A549 (cell line): Measurements from ENCODE around the gene UTS2R. TPM values are rescaled to one million over a fixed set of nuclear protein-coding genes. Genes with fewer than 3 reads are reported as not detected.

Experiments
- ATAC-seq, 2 experiments: fragments of 200-7000 bp in 1 of 2; fragments of >200 bp in 1 of 2; cut with Nextera tagmentation in 1 of 2; cut with Tn5 transposase in 1 of 2; 3 replicates each; pipeline versions ENCODE4 v1.8.0 to v1.9.1; 2018 to 2020; ENCODE audit warnings: mild to moderate bottlenecking in 1 of 2, moderate library complexity in 1 of 2
- CTCF ChIA-PET: fragments of 300-600 bp; sonication (Branson Sonifier 250); formaldehyde crosslinking; extraction: SDS; loops from one replicate; lab custom pipeline; 2021; ENCODE audit warnings: antibody characterized with exemption, inconsistent platforms; lab: Yijun Ruan, JAX
- POLR2A ChIA-PET: fragments of 350-600 bp; formaldehyde crosslinking; extraction: SDS; loops from one replicate; lab custom pipeline; 2021; ENCODE audit warnings: antibody characterized with exemption, inconsistent platforms; lab: Yijun Ruan, JAX
- DNase-seq, 2 experiments: peaks; one replicate each; pipeline versions ENCODE4 v3.0.0 to v3.0.0-alpha.2; 2011 to 2016; ENCODE audit warnings: low read depth in 1 of 2, low spot score in 1 of 2
- FAIRE-seq: peaks from 2 replicates; lab custom pipeline; 2011; peaks lifted over from hg19 to GRCh38; lab: Jason Lieb, UNC
- H3K27ac ChIP-seq, 2 experiments: fragments of >200 bp; sonication (Bioruptor Twin); formaldehyde crosslinking; 3 replicates each; pipeline ENCODE4 v1.5.1; 2016 to 2017
- H3K4me1 ChIP-seq: fragments of >200 bp; sonication (Bioruptor Twin); formaldehyde crosslinking; 3 replicates; pipeline ENCODE4 v1.6.1; 2016
- H3K4me2 ChIP-seq: fragments of >200 bp; sonication (Bioruptor Twin); formaldehyde crosslinking; 3 replicates; pipeline ENCODE4 v1.6.1; 2016
- H3K4me3 ChIP-seq: fragments of >200 bp; sonication (Bioruptor Twin); formaldehyde crosslinking; 3 replicates; pipeline ENCODE4 v1.5.1; 2016
- H3K9me3 ChIP-seq: fragments of >200 bp; sonication (Bioruptor Twin); formaldehyde crosslinking; 3 replicates; pipeline ENCODE4 v1.6.1; 2016
- CBX8 ChIP-seq: fragments of 200-600 bp; sonication (generic); IDR thresholded peaks from 2 replicates; pipeline ENCODE4 v1.6.1; 2016
- CEBPB ChIP-seq, 2 experiments: fragments of >200 bp in 1 of 2; sonication (Bioruptor Twin) in 1 of 2; formaldehyde crosslinking in 1 of 2; IDR thresholded peaks; 2 replicates each; pipeline ENCODE4 v1.6.1; 2012 to 2016
- CHD2 ChIP-seq: fragments of 150-350 bp; IDR thresholded peaks from 2 replicates; pipeline ENCODE4 v1.6.1; 2014; ENCODE audit warnings: low read length; ENCODE audit not compliant: partially characterized antibody
- ELK1 ChIP-seq: fragments of 150-350 bp; IDR thresholded peaks from 2 replicates; pipeline ENCODE4 v1.6.1; 2014; ENCODE audit warnings: low read depth, mild to moderate bottlenecking, low read length
- FOSB ChIP-seq: fragments of 250-450 bp; sonication (Bioruptor Pico); IDR thresholded peaks from 2 replicates; pipeline ENCODE4 v1.5.0; 2020; ENCODE audit warnings: mild to moderate bottlenecking, moderate library complexity
- FOXS1 ChIP-seq: fragments of 250-450 bp; sonication (Bioruptor Pico); IDR thresholded peaks from 2 replicates; pipeline ENCODE4 v1.5.0; 2020; ENCODE audit warnings: mild to moderate bottlenecking, moderate library complexity
- GATA3 ChIP-seq: IDR thresholded peaks from 2 replicates; pipeline ENCODE4 v1.6.1; 2012; ENCODE audit warnings: borderline replicate concordance
- HEYL ChIP-seq: fragments of 250-450 bp; sonication (Bioruptor Pico); IDR thresholded peaks from 2 replicates; pipeline ENCODE4 v1.8.0; 2021; ENCODE audit warnings: mild to moderate bottlenecking, moderate library complexity
- HMGXB4 ChIP-seq: fragments of 250-450 bp; sonication (Bioruptor Pico); IDR thresholded peaks from 2 replicates; pipeline ENCODE4 v1.5.0; 2021; ENCODE audit warnings: mild to moderate bottlenecking, moderate library complexity, borderline replicate concordance
- HOXB5 ChIP-seq: fragments of 250-450 bp; sonication (Bioruptor Pico); IDR thresholded peaks from 2 replicates; pipeline ENCODE4 v1.5.0; 2020; ENCODE audit warnings: mild to moderate bottlenecking, moderate library complexity
- KDM5A ChIP-seq: fragments of 200-600 bp; sonication (generic); IDR thresholded peaks from 2 replicates; pipeline ENCODE4 v1.6.1; 2016; ENCODE audit warnings: antibody characterized with exemption, mild to moderate bottlenecking
- MAFK ChIP-seq: fragments of 450-650 bp; IDR thresholded peaks from 2 replicates; pipeline ENCODE4 v1.6.1; 2014; ENCODE audit not compliant: partially characterized antibody
- MAX ChIP-seq: IDR thresholded peaks from 2 replicates; pipeline ENCODE4 v1.6.1; 2012
- NR3C1 ChIP-seq: fragments of >200 bp; sonication (Bioruptor Twin); formaldehyde crosslinking; IDR thresholded peaks from 3 replicates; pipeline ENCODE4 v1.6.1; 2017
- PBX3 ChIP-seq: IDR thresholded peaks from 2 replicates; pipeline ENCODE4 v1.6.1; 2012
- RAD21 ChIP-seq, 2 experiments: fragments of >200 bp in 1 of 2; sonication (Bioruptor Twin) in 1 of 2; formaldehyde crosslinking in 1 of 2; IDR thresholded peaks in 1 of 2; conservative IDR thresholded peaks in 1 of 2; 2 replicates in 1 of 2; 3 replicates in 1 of 2; pipeline ENCODE4 v1.6.1; 2012 to 2018; ENCODE audit warnings: inconsistent platforms in 1 of 2
- TFCP2L1 ChIP-seq: fragments of 250-450 bp; sonication (Bioruptor Pico); IDR thresholded peaks from 2 replicates; pipeline ENCODE4 v1.5.0; 2021; ENCODE audit warnings: mild to moderate bottlenecking
- ZFP36 ChIP-seq: fragments of 450-650 bp; IDR thresholded peaks from 2 replicates; pipeline ENCODE4 v1.6.1; 2014; ENCODE audit warnings: borderline replicate concordance; ENCODE audit not compliant: partially characterized antibody
- WGBS: methylation state at CpG from one replicate; pipeline ENCODE4 v1.1.6; 2017; ENCODE audit errors: missing lambda C conversion rate; 5-methylcytosine and 5-hydroxymethylcytosine counted together
- polyA minus RNA-seq: library from RNA; depleted of rRNA, polyadenylated mRNA; stranded (reverse); fragments of >200 nt; gene quantifications from 2 replicates; pipeline ENCODE4 v1.2.3, GENCODE V29; 2011; rRNA and poly(A)+ RNA removed
- polyA plus RNA-seq, 4 experiments: library from polyadenylated mRNA; depleted of rRNA in 3 of 4; stranded (reverse); fragments of >200 nt; fragmentation: RNase III in 1 of 4; extraction: RNeasy Plus Mini Kit Qiagen cat#74134 plus additional on column Dnase treatment in 1 of 4; gene quantifications; 2 replicates in 3 of 4; 3 replicates in 1 of 4; pipeline ENCODE4 v1.2.3, GENCODE V29; 2011 to 2017

UTS2R gene
- not detected in 2 replicates for polyA plus RNA-seq (2011; rRNA removed)
- polyA plus RNA-seq (2012; cell fraction: cytosol; rRNA removed) = not detected in 2 replicates
- 0.06 and 0.11 TPM in 2 replicates for polyA plus RNA-seq (2012; cell fraction: nucleus; rRNA removed)
- polyA plus RNA-seq (2017; fragmentation: RNase III; extraction: RNeasy Plus Mini Kit Qiagen cat#74134 plus additional on column Dnase treatment) = not detected in 3 replicates
- not detected in 2 replicates for polyA minus RNA-seq

GRCh38 chr17:82371333-82372248 is at the start of gene UTS2R:
Gene UTS2R (plus strand): TSS chr17:82371765. CDS start chr17:82374325, 2,560 bp downstream.
- ChIA-PET CTCF (interaction anchor here (1.0 to 5.4 kb wide), 4 partner anchors 10 to 42 kb away, joined by 3 to 45 read pairs (median 8); no protein-coding TSS in a partner anchor), POLR2A (no interaction called here)
- H3K4me2 ChIP-seq = peak within 1 kb of the TSS; percentile 60
- DNase-seq = no peak
- peaks cover 8% of the 10 kb centered on the region; the same call in 1 of the 3 replicates for H3K4me1 ChIP-seq
- 36% methylated on average over 47 of the region's 109 CpGs for WGBS
- no peak within 1 kb of the TSS for H3K27ac ChIP-seq
- peak within 1 kb of the TSS; percentile 13; the same call in 2 of the 3 replicates for H3K4me3 ChIP-seq
- no peaks in the 10 kb centered on the region for H3K9me3 ChIP-seq
- TF ChIP-seq ELK1 (no peak), MAFK (no peak), PBX3 (no peak), FOXS1 (CRISPR knock-in tag) (no peak), NR3C1 (no peak), MAX (no peak)
- no peak for FAIRE-seq
- ATAC-seq = no peak

- DNase-seq (no peak), FAIRE-seq (no peak), ATAC-seq (peak; percentile 5 to 33; a peak in 3 of 6 replicates)
- 34% methylated on average over 17 of the region's 21 CpGs for WGBS
- H3K27ac ChIP-seq = peak overlapping the region; percentile 32 to 62; a peak in 4 of 6 replicates
- peak overlapping the region; percentile 80; the same call in 2 of the 3 replicates for H3K4me2 ChIP-seq
- CTCF ChIA-PET = interaction anchor here (0.8 to 15.6 kb wide), 26 partner anchors 11 to 291 kb away, joined by 3 to 343 read pairs (median 4); partner anchors contain the start of gene SECTM1
- H3K9me3 ChIP-seq = no peaks in the 10 kb centered on the region
- no peak overlapping the region for H3K4me3 ChIP-seq
- peaks cover 12% of the 10 kb centered on the region; the same call in 2 of the 3 replicates for H3K4me1 ChIP-seq
- POLR2A ChIA-PET = no interaction called here
- TF ChIP-seq HOXB5 (CRISPR knock-in tag) (no peak), MAX (no peak), ELK1 (no peak), GATA3 (0 out of 2 replicates have a peak, but pooled peaks have one; percentile 11)
- TF ChIP-seq, all 56 proteins: peak for 1
Measured at GRCh38 chr17:82321947-82322466, 49.6 kb upstream of the UTS2R start.

GRCh38 chr17:82322526-82323453 is 48.8 kb upstream of the UTS2R start:
- H3K9me3 ChIP-seq = no peaks in the 10 kb centered on the region
- H3K4me3 ChIP-seq = no peak overlapping the region
- 80% methylated on average over 21 of the region's 28 CpGs for WGBS
- POLR2A ChIA-PET = interaction anchor here (0.6 kb wide), 1 partner anchor 24 kb away, joined by 3 read pairs; no protein-coding TSS in a partner anchor
- TF ChIP-seq ZFP36 = no peak
- no peak for TF ChIP-seq KDM5A
- no peak for TF ChIP-seq CEBPB (IDR thresholded peaks at IDR 0.05)
- no peak for TF ChIP-seq PBX3
- TF ChIP-seq FOSB (CRISPR knock-in tag) = no peak
- no peak for TF ChIP-seq CBX8
- no peak for TF ChIP-seq CHD2
- TF ChIP-seq RAD21 (conservative IDR thresholded peaks at IDR 0.05 in 1 of 2, IDR thresholded peaks at IDR 0.05 in 1 of 2) = no peak
- no peak for TF ChIP-seq HEYL (CRISPR knock-in tag)
- TF ChIP-seq TFCP2L1 (CRISPR knock-in tag) = no peak
- TF ChIP-seq HMGXB4 (CRISPR knock-in tag) = no peak
- no peak overlapping the region for H3K4me2 ChIP-seq
- H3K4me1 ChIP-seq = peaks cover 12% of the 10 kb centered on the region; the same call in 2 of the 3 replicates
- DNase-seq = no peak
- H3K27ac ChIP-seq = peak overlapping the region in 1 of 2 experiments; percentile 21; a peak in 1 of 6 replicates
- peak; percentile 19 to 21; a peak in 3 of 6 replicates for ATAC-seq
- FAIRE-seq = no peak
- CTCF ChIA-PET = interaction anchor here (0.6 to 15.6 kb wide), 24 partner anchors 10 to 442 kb away, joined by 3 to 343 read pairs (median 4); partner anchors contain the start of gene SECTM1
